Placental pericyte (primary cell): ENCODE measurements around the gene C10orf95. TPM values are rescaled to one million over a fixed set of nuclear protein-coding genes. Genes with fewer than 3 reads are reported as not detected.
A peak's percentile ranks its signal among the peaks of the same experiment; 100 is the strongest.

ENCODE experiments used
- small RNA-seq: library from RNA; depleted of rRNA; stranded (forward); fragments of <200 nt; gene quantifications from one replicate; pipeline ENCODE3, GENCODE V24; 2012; ENCODE audit warnings: low replicate concordance
- total RNA-seq: library from RNA; depleted of rRNA; stranded (reverse); fragments of >200 nt; gene quantifications from 2 replicates; pipeline ENCODE4 v1.2.3, GENCODE V29; 2012

The C10orf95 gene, protein sequence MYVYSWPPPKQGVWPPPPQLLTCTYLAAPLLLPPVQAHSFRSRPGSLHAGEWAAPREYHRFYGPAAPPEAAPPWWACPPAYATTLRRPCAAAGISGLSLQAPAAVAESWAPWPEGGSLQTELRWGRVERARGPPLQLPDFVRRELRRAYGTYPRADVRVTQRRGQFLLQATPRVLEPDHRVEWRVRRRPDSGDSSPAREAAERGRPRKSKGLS
- not detected in 2 replicates for total RNA-seq

DNA sequence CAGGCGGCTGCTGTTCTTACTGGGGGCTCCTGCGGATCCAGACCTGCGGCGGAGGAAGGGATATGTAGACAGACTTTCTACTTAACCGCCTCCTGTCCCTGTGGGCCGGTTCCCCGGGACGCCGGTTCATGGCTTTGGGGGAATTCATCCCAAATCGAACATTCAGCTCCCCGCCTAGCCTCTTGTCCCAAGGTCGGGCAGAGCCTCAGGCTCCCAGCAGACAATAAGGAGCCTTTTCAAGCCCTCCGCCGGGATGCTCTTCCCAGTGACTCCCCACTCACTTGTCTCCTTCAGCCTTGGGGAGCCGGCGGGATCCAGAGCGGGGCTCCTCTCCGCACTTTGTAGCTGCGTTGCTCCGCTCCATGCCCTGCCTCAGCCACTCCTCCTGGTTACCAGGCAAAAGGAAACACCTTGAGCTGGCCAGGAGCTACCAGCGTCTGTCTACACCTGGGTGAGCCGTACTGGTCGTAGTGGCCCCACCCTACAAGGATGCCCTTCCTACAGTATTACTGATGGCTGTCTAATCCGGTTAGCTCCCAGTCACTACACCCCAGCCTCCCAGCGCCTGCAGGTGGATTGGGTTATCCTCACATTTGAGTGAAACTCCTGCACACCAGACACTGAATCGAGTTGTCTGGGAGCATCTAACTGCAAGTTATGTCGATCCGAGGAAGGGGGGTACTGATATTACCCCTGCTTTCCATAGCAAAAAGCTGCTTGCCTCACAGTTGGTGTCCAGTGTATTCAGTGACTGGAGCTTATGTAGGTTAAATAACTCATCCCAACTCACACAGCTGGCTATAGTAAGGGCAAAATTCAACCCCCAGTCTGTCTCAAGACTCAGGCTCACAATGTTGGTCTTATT lies at the start of gene C10orf95:
TSS of gene C10orf95 (minus strand) at position 439 of the 865 bp plus-strand sequence. CDS start 450 bp downstream, outside the sequence.

GRCh38 chr10:102432162-102432950 lies 19.0 kb downstream of the C10orf95 start, which contains the start of gene CUEDC2:
CUEDC2 (minus strand) TSS chr10:102432574; CDS start chr10:102425188, 7,386 bp downstream.

DNA sequence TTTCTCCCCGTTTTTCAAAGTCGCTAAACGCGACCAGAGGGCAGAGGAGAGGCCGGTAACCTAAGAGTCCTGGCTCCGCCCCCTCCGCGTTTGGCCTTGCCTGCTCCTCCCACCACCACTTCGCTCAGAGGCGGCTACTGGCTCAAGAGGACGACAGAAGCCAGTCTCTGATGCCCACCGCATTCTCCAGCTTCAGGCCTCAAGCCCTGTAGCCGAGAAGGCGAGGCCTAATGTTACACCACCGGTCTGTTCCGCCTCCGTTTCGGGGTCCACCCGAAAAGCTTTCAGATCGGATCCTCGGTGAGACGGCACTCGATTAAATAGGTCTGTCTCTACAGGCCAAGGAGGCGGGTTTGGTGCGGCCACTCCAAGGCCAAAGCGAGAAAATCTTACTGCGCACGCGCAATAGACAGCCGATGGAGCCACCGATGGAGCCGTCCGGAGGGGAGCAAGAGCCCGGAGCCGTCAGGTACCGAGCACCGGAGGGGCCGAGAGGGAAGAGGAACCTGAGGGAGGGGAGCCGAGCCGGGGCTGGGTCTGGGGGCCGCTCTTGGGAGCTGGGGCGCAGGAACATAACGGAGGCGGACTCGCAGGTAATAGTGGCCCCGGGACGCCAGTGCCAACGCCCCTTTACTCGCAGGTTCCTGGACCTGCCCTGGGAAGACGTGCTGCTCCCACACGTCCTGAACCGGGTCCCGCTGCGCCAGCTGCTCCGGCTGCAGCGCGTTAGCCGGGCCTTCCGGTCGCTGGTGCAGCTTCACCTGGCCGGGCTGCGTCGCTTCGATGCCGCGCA lies 30.4 kb downstream of the C10orf95 start, which contains the start of gene FBXL15:
TSS of gene FBXL15 (plus strand) at position 123 of the 793 bp plus-strand sequence. CDS start at position 417, 294 bp downstream.

GRCh38 chr10:102418622-102419268 lies 32.6 kb downstream of the C10orf95 start, which contains the start of gene PSD:
PSD (minus strand) TSS chr10:102418785; CDS start chr10:102417038, 1,747 bp downstream.

Small RNA genes lying within 50 kb of the gene (small RNA-seq; reads per million reads assigned to genes)
- gene MIR146B = 33.8 reads per million, percentile 97 among the genes with 10 or more reads in this experiment

Other genes starting within 250 kb of the C10orf95 start
- 0.66 and 0.72 TPM in 2 replicates for gene ELOVL3, start 225.2 kb downstream of the C10orf95 start, total RNA-seq
- gene PITX3, start 210.0 kb downstream of the C10orf95 start, total RNA-seq = not detected in 2 replicates
- gene GBF1, start 206.0 kb downstream of the C10orf95 start, total RNA-seq = 46.0 and 74.6 TPM in 2 replicates
- 30.4 and 45.1 TPM in 2 replicates for gene NFKB2, start 55.8 kb downstream of the C10orf95 start, total RNA-seq
- gene PSD, start 32.8 kb downstream of the C10orf95 start, total RNA-seq = 1.1 and 2.3 TPM in 2 replicates
- gene FBXL15, start 30.7 kb downstream of the C10orf95 start, total RNA-seq = 5.7 and 15.8 TPM in 2 replicates
- gene CUEDC2, start 19.0 kb downstream of the C10orf95 start, total RNA-seq = 26.9 and 51.2 TPM in 2 replicates
- 126 and 187 TPM in 2 replicates for gene ACTR1A, start 51.2 kb upstream of the C10orf95 start, total RNA-seq
- 3.9 and 5.0 TPM in 2 replicates for gene SUFU, start 52.4 kb upstream of the C10orf95 start, total RNA-seq
- gene TRIM8, start 192.9 kb upstream of the C10orf95 start, total RNA-seq = 177 and 323 TPM in 2 replicates